ENCODE measurements around the gene UROD. TPM values are rescaled to one million over a fixed set of nuclear protein-coding genes. Genes with fewer than 3 reads are reported as not detected.
"Not testable (repeated sequence)": the region's sequence is repeated elsewhere in the genome, so short reads cannot be mapped to it uniquely, and the experiment has no call there.

UROD gene
- total RNA-seq, 1 donor from 2014 or later: 149 TPM

DNA sequence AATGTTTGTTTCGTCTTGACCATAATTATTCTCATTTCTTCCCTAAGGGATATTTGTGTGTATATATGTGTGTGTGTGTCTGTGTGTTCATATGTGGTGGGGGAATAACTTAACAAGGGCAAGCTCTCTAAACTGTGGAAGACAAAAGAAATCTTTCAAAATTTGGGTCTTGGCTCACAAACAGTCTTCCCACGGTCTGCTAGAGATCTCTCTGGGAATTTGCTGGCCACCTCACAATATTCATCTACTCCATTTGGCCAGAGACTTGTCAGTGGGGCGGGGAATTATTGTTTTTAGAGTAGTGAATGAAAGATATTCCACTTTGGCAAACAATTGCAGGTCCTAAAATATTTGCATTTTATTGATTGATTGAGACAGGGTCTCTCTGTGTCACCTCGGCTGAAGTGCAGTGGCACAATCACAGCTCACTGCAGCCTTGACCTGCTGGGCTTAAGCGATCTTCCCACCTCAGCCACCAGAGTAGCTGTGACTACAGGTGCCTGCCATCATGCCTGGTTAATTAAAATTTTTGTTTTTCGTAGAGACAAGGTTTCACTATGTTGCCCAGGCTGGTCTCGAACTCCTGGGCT, 17.6 kb upstream of the UROD start:
- Histone ChIP-seq H3K4me1 (ENCODE audit: control insufficient read depth in 3 of 3, insufficient read depth in 3 of 3, low read length in 3 of 3) (no peaks in the 10 kb centered on the region), H3K9me3 (ENCODE audit: control insufficient read depth in 3 of 3, low read length in 3 of 3) (no peaks in the 10 kb centered on the region), H3K4me3 (ENCODE audit: low read length in 3 of 3) (no peak overlapping the region), H3K9ac (ENCODE audit: low read depth in 1 of 3, low read length in 3 of 3) (no peak overlapping the region), H3K27ac (ENCODE audit: low read depth, low read length) (no peak overlapping the region), H3K27me3 (ENCODE audit: control insufficient read depth in 3 of 3, insufficient read depth in 3 of 3, low read length in 3 of 3) (no peaks in the 10 kb centered on the region), H3K36me3 (ENCODE audit: control insufficient read depth in 3 of 3, insufficient read depth in 3 of 3, low read length in 3 of 3) (no peaks in the 10 kb centered on the region)

DNA sequence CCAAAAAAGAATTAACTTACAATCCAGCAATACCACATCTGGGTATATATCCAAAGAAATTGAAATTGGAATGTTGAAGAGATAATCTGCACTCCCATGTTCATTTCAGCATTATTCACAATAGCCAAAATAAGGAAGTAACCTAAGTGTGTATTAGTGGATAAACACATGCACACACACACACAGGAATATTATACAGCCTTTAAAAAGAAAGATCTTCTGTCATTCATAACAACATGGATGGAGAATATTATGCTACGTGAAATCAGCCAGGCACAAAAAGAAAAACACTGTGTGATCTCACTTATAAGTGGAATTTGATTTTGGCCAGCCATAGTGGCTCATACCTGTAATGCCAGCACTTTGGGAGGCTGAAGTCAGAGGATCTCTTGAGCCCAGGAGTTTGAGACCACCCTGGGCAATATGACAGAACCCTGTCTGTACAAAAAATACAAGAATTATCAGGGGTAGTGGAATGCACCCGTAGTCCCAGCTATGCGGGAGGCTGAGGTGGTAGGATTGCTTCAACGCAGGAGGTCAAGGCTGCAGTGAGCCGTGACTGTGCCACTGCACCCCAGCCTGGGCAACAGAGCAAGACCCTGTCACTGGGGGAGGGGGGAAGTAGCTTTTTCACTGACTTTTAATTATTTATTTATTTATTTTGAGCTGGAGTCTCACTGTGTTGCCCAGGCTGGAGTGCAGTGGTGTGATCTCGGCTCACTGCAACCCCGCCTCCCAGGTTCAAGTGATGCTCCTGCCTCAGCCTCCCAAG, 16.4 kb upstream of the UROD start:
- Histone ChIP-seq H3K4me3 (ENCODE audit: low read length in 3 of 3) (no peak overlapping the region), H3K4me1 (ENCODE audit: control insufficient read depth in 3 of 3, insufficient read depth in 3 of 3, low read length in 3 of 3) (peaks cover 0 to 3% (median 2%) of the 10 kb centered on the region in 3 donors), H3K9me3 (ENCODE audit: control insufficient read depth in 3 of 3, low read length in 3 of 3) (no peaks in the 10 kb centered on the region)

DNA sequence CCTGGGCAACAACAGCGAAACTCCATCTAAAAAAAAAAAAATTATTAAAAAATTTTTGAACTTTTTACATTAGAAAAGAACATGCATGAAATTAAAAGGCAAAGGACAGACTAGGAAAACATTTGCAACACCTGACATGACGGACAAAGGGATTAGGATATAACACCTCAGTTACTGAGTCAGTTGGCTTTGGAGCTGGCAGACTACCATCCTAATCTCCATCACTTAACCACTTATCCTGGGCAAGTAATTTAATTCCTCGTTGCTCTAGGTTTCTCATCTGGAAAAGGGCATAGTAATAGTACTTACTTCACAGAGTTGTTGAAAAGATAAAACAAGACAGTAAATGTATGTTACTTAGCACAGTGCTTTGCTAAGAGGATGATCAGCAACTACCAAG, 12.8 kb upstream of the UROD start:
- no peak overlapping the region for H3K4me3 ChIP-seq (ENCODE audit: low read length in 3 of 3)
- H3K27me3 ChIP-seq (ENCODE audit: control insufficient read depth in 3 of 3, insufficient read depth in 3 of 3, low read length in 3 of 3): no peaks in the 10 kb centered on the region
- peaks cover 23 to 24% (median 23%) of the 10 kb centered on the region in 3 donors for H3K36me3 ChIP-seq (ENCODE audit: control insufficient read depth in 3 of 3, insufficient read depth in 3 of 3, low read length in 3 of 3)
- H3K9ac ChIP-seq (ENCODE audit: low read depth in 1 of 3, low read length in 3 of 3): no peak overlapping the region
- H3K9me3 ChIP-seq (ENCODE audit: control insufficient read depth in 3 of 3, low read length in 3 of 3): no peaks in the 10 kb centered on the region
- no peak overlapping the region for H3K27ac ChIP-seq (ENCODE audit: low read depth, low read length)
- peaks cover 6 to 9% (median 7%) of the 10 kb centered on the region in 3 donors for H3K4me1 ChIP-seq (ENCODE audit: control insufficient read depth in 3 of 3, insufficient read depth in 3 of 3, low read length in 3 of 3)

More for the DNA sequence above, 16.4 kb upstream of the UROD start:
- no peaks in the 10 kb centered on the region for H3K36me3 ChIP-seq (ENCODE audit: control insufficient read depth in 3 of 3, insufficient read depth in 3 of 3, low read length in 3 of 3)
- no peaks in the 10 kb centered on the region for H3K27me3 ChIP-seq (ENCODE audit: control insufficient read depth in 3 of 3, insufficient read depth in 3 of 3, low read length in 3 of 3)
- no peak overlapping the region for H3K27ac ChIP-seq (ENCODE audit: low read depth, low read length)
- H3K9ac ChIP-seq (ENCODE audit: low read depth in 1 of 3, low read length in 3 of 3): no peak overlapping the region

DNA sequence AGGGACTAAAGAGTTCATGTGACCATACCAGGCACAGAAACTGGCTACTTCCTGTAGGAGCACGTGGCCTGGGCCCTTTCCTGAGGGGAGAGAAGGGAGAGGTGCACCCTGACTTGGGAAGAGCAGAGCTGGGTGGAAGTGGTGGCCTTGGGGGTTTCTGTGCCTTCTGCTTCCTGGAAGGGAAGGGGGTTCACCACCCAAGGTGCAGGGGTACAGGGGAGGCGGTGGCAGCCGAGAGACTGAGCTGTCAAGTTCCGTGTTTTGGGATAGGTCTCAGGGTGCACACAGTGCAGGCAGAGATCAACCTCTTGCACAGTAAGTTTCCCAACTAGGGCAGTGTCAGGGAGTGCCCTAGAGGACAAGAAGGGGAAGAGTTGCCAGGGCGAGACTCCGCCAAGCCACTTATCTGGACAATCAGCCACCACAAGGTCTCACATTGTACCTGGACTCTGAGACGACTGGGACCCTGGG, 11.0 kb upstream of the UROD start:
- H3K27me3 ChIP-seq (ENCODE audit: control insufficient read depth in 3 of 3, insufficient read depth in 3 of 3, low read length in 3 of 3): no peaks in the 10 kb centered on the region
- no peak overlapping the region for H3K27ac ChIP-seq (ENCODE audit: low read depth, low read length)
- H3K36me3 ChIP-seq (ENCODE audit: control insufficient read depth in 3 of 3, insufficient read depth in 3 of 3, low read length in 3 of 3): peaks cover 41% of the 10 kb centered on the region in 3 donors
- peak overlapping the region in 1 of 3 donors; percentile 5 for H3K9ac ChIP-seq (ENCODE audit: low read depth in 1 of 3, low read length in 3 of 3)
- peaks cover 6 to 9% (median 7%) of the 10 kb centered on the region in 3 donors for H3K4me1 ChIP-seq (ENCODE audit: control insufficient read depth in 3 of 3, insufficient read depth in 3 of 3, low read length in 3 of 3)
- no peak overlapping the region for H3K4me3 ChIP-seq (ENCODE audit: low read length in 3 of 3)
- H3K9me3 ChIP-seq (ENCODE audit: control insufficient read depth in 3 of 3, low read length in 3 of 3): no peaks in the 10 kb centered on the region

DNA sequence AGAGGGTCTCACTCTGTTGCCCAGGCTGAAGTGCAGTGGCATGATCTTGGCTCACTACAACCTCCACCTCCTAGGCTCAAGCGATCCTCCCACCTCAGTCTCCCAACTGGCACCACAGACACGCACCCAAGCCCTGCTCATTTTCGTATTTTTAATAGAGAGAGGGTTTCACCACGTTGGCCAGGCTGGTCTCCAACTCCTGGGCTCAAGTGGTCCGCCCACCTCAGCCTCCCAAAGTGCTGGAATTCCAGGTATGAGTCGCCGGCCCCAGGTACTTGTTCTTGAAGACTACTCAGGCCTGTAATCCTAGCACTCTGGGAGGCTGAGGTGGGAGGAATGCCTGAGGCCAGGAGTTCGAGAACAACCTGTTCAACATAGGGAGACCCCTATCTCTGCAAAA, 10.5 kb upstream of the UROD start:
- not testable (repeated sequence) for H3K27me3 ChIP-seq (ENCODE audit: control insufficient read depth in 3 of 3, insufficient read depth in 3 of 3, low read length in 3 of 3); H3K4me1 ChIP-seq (ENCODE audit: control insufficient read depth in 3 of 3, insufficient read depth in 3 of 3, low read length in 3 of 3); H3K4me3 ChIP-seq (ENCODE audit: low read length in 3 of 3); H3K9ac ChIP-seq (ENCODE audit: low read depth in 1 of 3, low read length in 3 of 3); H3K9me3 ChIP-seq (ENCODE audit: control insufficient read depth in 3 of 3, low read length in 3 of 3); H3K27ac ChIP-seq (ENCODE audit: low read depth, low read length)
- H3K36me3 ChIP-seq (ENCODE audit: control insufficient read depth in 3 of 3, insufficient read depth in 3 of 3, low read length in 3 of 3): peaks cover 43 to 44% (median 43%) of the 10 kb centered on the region in 3 donors

DNA sequence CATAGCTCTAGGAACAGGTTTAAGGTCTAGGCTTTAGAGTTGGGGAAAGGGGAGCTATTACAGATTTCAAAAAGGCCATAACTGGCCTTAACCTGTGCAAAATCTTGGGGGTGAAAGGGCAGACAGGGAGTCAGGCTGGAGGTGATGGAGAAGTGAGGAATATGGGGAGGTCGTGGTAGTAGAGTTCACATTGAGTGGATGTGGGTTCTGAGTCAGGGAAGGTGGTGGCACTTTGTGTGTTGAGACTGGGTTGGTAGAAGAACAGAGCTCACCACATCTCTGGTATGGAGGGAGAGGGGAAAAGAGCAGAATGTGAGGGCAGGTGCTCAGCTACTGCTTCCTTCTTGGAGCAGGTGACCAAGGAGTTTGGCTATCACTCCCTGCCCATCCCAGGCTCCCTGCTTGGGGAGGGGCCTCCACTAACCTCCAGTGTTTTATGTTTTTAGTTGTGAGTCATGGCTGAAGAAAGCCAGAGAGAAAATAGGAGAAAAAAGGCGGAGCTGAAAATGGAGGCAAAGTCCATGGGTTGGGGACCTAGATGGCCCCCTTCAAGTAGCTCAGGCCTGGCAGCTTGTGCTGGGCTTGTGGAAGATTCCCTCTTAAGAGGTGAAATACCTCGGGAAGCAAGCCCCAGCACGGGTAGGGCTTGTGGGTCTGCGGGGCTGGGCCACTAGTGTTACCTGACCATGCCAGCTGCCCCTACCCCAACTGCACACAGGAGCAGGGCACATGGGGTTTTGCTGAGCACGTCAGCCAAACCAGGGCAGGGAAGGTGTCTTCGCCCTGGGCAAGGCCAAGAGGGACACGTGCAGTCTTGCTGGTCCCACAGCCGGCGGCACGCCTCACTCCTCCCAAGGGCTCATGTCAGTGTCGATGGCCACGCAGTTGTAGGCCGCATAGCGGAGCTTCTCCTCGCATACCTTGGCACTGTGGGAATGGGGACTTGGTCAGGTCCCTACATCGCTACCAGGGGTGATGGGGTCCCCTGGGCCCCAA, 9.1 kb upstream of the UROD start:
- Histone ChIP-seq H3K4me1 (ENCODE audit: control insufficient read depth in 3 of 3, insufficient read depth in 3 of 3, low read length in 3 of 3) (peaks cover 6 to 9% (median 7%) of the 10 kb centered on the region in 3 donors), H3K27me3 (ENCODE audit: control insufficient read depth in 3 of 3, insufficient read depth in 3 of 3, low read length in 3 of 3) (no peaks in the 10 kb centered on the region), H3K9ac (ENCODE audit: low read depth in 1 of 3, low read length in 3 of 3) (no peak overlapping the region), H3K27ac (ENCODE audit: low read depth, low read length) (no peak overlapping the region), H3K4me3 (ENCODE audit: low read length in 3 of 3) (no peak overlapping the region), H3K9me3 (ENCODE audit: control insufficient read depth in 3 of 3, low read length in 3 of 3) (no peaks in the 10 kb centered on the region), H3K36me3 (ENCODE audit: control insufficient read depth in 3 of 3, insufficient read depth in 3 of 3, low read length in 3 of 3) (peaks cover 57 to 58% (median 57%) of the 10 kb centered on the region in 3 donors)

DNA sequence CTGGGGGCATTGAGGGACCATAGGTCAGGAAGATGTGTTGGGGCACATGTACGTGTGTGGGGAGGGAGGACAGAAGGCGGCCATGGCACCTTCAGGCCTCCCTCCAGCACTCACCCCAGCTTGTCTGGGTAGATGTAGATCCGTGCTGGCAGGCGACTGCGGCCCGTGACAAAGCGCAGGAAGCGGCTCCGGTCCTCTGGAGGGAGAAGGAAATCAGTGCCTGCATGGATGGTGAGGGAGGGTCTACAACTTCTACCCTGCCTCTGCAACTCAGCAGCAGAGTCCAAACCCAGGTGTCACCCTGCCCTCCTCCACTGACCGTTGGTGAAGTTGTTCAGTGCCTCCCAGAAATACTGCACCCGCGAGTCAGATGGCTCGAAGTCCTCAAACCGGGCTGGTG, 8.3 kb upstream of the UROD start:
- H3K36me3 ChIP-seq (ENCODE audit: control insufficient read depth in 3 of 3, insufficient read depth in 3 of 3, low read length in 3 of 3): peaks cover 65 to 66% (median 65%) of the 10 kb centered on the region in 3 donors
- H3K4me3 ChIP-seq (ENCODE audit: low read length in 3 of 3): no peak overlapping the region
- no peak overlapping the region for H3K27ac ChIP-seq (ENCODE audit: low read depth, low read length)
- no peaks in the 10 kb centered on the region for H3K27me3 ChIP-seq (ENCODE audit: control insufficient read depth in 3 of 3, insufficient read depth in 3 of 3, low read length in 3 of 3)
- H3K9ac ChIP-seq (ENCODE audit: low read depth in 1 of 3, low read length in 3 of 3): no peak overlapping the region
- no peaks in the 10 kb centered on the region for H3K9me3 ChIP-seq (ENCODE audit: control insufficient read depth in 3 of 3, low read length in 3 of 3)
- H3K4me1 ChIP-seq (ENCODE audit: control insufficient read depth in 3 of 3, insufficient read depth in 3 of 3, low read length in 3 of 3): peaks cover 6 to 13% (median 7%) of the 10 kb centered on the region in 3 donors

DNA sequence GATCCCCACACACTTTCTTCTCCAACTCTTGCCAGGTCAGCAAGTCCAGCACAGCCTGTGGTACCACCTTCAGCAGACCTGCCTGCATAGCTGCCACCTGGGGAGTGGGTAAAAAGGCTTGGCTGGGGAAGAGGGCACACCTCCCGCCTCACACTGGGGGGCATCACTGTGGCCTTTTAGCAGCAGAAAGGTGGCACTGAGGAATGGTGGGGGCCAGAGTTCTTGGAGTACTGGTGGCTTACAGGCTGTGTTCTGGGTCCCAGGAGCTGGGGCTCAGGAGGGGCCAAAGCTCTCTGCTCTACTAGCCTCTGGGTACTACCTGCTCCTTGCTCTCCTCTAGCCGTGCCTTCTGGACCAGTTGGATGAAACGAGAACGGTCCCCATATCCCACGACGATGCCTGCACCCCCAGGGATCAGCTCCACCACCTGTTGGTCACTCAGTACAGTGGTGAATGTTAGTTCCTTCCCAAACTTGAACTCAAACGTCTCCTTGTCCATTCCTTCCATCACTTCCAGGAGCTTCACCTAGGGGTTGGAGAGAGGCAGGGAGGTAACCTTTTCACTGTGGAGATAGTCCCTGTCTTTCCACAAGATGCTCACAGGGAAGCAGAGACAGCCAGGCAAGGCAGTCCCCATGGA, 7.7 kb upstream of the UROD start:
- H3K27ac ChIP-seq (ENCODE audit: low read depth, low read length): no peak overlapping the region
- H3K4me3 ChIP-seq (ENCODE audit: low read length in 3 of 3): no peak overlapping the region
- peaks cover 72 to 73% (median 72%) of the 10 kb centered on the region in 3 donors for H3K36me3 ChIP-seq (ENCODE audit: control insufficient read depth in 3 of 3, insufficient read depth in 3 of 3, low read length in 3 of 3)
- H3K9ac ChIP-seq (ENCODE audit: low read depth in 1 of 3, low read length in 3 of 3): no peak overlapping the region
- peaks cover 8 to 20% (median 12%) of the 10 kb centered on the region in 3 donors for H3K4me1 ChIP-seq (ENCODE audit: control insufficient read depth in 3 of 3, insufficient read depth in 3 of 3, low read length in 3 of 3)
- H3K9me3 ChIP-seq (ENCODE audit: control insufficient read depth in 3 of 3, low read length in 3 of 3): no peaks in the 10 kb centered on the region
- no peaks in the 10 kb centered on the region for H3K27me3 ChIP-seq (ENCODE audit: control insufficient read depth in 3 of 3, insufficient read depth in 3 of 3, low read length in 3 of 3)

DNA sequence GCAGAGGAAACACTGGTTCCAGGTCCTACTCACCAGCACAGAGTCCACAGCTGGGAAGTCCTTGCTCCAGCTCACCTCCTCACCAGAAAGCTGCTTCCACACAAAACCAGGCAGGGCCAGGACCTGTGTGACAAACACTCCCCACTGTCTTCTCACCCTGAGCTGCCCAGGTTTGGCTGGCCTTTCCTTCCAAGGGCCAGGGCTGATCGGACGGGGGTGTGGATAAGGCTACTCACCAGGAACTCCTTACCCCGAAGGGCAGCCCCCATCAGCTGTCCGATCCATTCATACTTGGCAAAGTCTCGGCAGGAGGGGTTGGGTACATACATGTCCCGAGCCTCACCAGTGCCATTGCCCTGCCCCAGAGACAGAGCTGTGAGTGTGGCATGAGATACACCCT, 6.3 kb upstream of the UROD start:
- Histone ChIP-seq H3K36me3 (ENCODE audit: control insufficient read depth in 3 of 3, insufficient read depth in 3 of 3, low read length in 3 of 3) (peaks cover 76 to 79% (median 79%) of the 10 kb centered on the region in 3 donors), H3K27ac (ENCODE audit: low read depth, low read length) (no peak overlapping the region), H3K4me3 (ENCODE audit: low read length in 3 of 3) (no peak overlapping the region), H3K9ac (ENCODE audit: low read depth in 1 of 3, low read length in 3 of 3) (no peak overlapping the region), H3K27me3 (ENCODE audit: control insufficient read depth in 3 of 3, insufficient read depth in 3 of 3, low read length in 3 of 3) (no peaks in the 10 kb centered on the region), H3K9me3 (ENCODE audit: control insufficient read depth in 3 of 3, low read length in 3 of 3) (no peaks in the 10 kb centered on the region), H3K4me1 (ENCODE audit: control insufficient read depth in 3 of 3, insufficient read depth in 3 of 3, low read length in 3 of 3) (peaks cover 16 to 27% (median 22%) of the 10 kb centered on the region in 3 donors)
